Effector memory CD4-positive, alpha-beta T cell (primary cell): ENCODE results near the gene KIF3A.

Source experiments
- DNase-seq, 3 donors: peaks; one replicate each; pipeline ENCODE4 v3.0.0-alpha.2; 2020
- H3K27ac ChIP-seq: 2 replicates; pipeline ENCODE4 v1.7.0; 2013; ENCODE audit warnings: mild to moderate bottlenecking, low read length, moderate library complexity; ENCODE audit not compliant: insufficient read depth, poor library complexity, severe bottlenecking
- H3K27me3 ChIP-seq: replicated peaks from 2 replicates; pipeline ENCODE4 v1.7.0; 2013; ENCODE audit warnings: mild to moderate bottlenecking, low read length; ENCODE audit not compliant: insufficient read depth, control insufficient read depth, poor library complexity, severe bottlenecking
- H3K36me3 ChIP-seq: 2 replicates; pipeline ENCODE4 v1.7.0; 2013; ENCODE audit warnings: mild to moderate bottlenecking, low read length, moderate library complexity; ENCODE audit not compliant: control insufficient read depth, insufficient read depth
- H3K4me1 ChIP-seq: 2 replicates; pipeline ENCODE4 v1.7.0; 2013; ENCODE audit warnings: low read length, mild to moderate bottlenecking; ENCODE audit not compliant: control insufficient read depth, insufficient read depth, poor library complexity, severe bottlenecking
- H3K4me3 ChIP-seq: 2 replicates; pipeline ENCODE4 v1.7.0; 2013; ENCODE audit warnings: low read length, low read depth, mild to moderate bottlenecking; ENCODE audit not compliant: insufficient read depth, poor library complexity, severe bottlenecking
- H3K9me3 ChIP-seq: 2 replicates; pipeline ENCODE4 v1.7.0; 2013; ENCODE audit warnings: mild to moderate bottlenecking, low read length, moderate library complexity; ENCODE audit not compliant: control insufficient read depth

Gene KIF3A

GRCh38 chr5:132763181-132764036, 26.1 kb upstream of the KIF3A start:
- Histone ChIP-seq H3K4me1 (no peaks in the 10 kb centered on the region), H3K27me3 (no peaks in the 10 kb centered on the region), H3K9me3 (no peaks in the 10 kb centered on the region), H3K4me3 (no peak overlapping the region), H3K27ac (no peak overlapping the region), H3K36me3 (no peaks in the 10 kb centered on the region)
- no peak for DNase-seq

DNA sequence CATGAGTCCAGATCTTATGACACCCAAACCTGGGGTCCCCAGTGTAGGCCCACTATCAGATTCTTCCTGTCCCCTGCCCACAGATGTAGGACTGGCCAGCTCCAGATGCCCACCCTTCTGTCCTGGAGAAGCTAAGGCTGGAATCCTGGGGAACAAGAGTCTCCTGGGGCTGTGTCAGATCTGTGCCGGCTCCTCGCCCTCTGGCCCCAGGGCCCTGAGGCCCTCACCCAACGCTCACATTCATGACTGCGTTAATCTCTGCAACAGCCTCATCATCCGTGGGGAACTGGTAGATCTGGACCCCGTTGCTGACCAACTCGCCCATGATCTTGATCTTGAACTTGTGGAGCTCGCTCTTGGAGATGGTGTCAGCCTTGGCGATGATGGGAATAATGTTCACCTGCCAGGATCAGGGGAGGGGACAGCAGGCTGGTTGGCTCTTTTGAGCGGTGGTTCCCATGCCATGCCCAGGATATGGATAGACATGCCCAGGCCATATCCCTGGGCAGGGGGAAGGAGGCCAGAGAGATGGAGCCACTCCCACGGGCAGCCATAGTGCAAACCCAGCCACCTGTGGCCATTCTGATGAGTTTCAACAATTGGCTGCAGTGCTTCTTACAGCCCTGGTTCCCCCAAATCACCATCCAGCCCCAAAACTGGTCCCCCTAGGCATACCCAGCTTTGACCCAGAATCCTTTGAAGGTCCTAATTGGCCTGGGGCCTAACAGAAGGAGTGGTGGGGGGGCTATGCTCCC, 25.1 kb upstream of the KIF3A start:
- no peaks in the 10 kb centered on the region for H3K36me3 ChIP-seq
- H3K4me1 ChIP-seq, result no peaks in the 10 kb centered on the region

GRCh38 chr5:132761321-132762240, 24.2 kb upstream of the KIF3A start:
- Histone ChIP-seq H3K36me3 (no peaks in the 10 kb centered on the region), H3K27ac (no peak overlapping the region), H3K4me3 (no peak overlapping the region), H3K27me3 (no peaks in the 10 kb centered on the region), H3K4me1 (no peaks in the 10 kb centered on the region), H3K9me3 (no peaks in the 10 kb centered on the region)
- no peak for DNase-seq

More for the DNA sequence above, 25.1 kb upstream of the KIF3A start:
- Histone ChIP-seq H3K27ac (no peak overlapping the region), H3K27me3 (no peaks in the 10 kb centered on the region), H3K9me3 (no peaks in the 10 kb centered on the region), H3K4me3 (no peak overlapping the region)
- no peak for DNase-seq

GRCh38 chr5:132760601-132761317, 23.4 kb upstream of the KIF3A start:
- Histone ChIP-seq H3K4me1 (no peaks in the 10 kb centered on the region), H3K36me3 (no peaks in the 10 kb centered on the region), H3K27ac (no peak overlapping the region), H3K4me3 (no peak overlapping the region), H3K9me3 (no peaks in the 10 kb centered on the region), H3K27me3 (no peaks in the 10 kb centered on the region)
- no peak for DNase-seq

DNA sequence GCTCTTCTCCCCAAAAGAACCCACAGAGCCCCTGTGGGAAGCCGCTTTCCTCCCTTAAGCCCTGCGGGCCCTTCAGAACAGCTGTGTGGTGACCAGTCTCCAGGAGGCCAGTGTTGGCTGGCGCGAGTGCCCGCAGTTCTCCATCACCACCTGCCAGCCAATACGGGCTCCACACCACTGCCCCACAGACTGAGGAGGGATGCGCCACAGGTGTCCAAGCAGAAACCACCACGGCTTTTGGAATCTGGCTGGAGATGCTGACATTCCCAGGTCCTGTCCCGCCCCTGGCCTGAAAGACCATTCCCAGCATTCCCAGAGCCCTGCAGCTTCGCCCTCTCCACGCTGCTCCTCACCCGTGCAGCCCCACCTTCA, 22.7 kb upstream of the KIF3A start:
- no peaks in the 10 kb centered on the region for H3K9me3 ChIP-seq
- DNase-seq, result no peak
- no peaks in the 10 kb centered on the region for H3K27me3 ChIP-seq
- no peak overlapping the region for H3K4me3 ChIP-seq
- no peaks in the 10 kb centered on the region for H3K36me3 ChIP-seq
- no peak overlapping the region for H3K27ac ChIP-seq
- H3K4me1 ChIP-seq, result no peaks in the 10 kb centered on the region

GRCh38 chr5:132759114-132760048, 22.0 kb upstream of the KIF3A start:
- Histone ChIP-seq H3K9me3 (no peaks in the 10 kb centered on the region), H3K27ac (no peak overlapping the region), H3K4me3 (no peak overlapping the region), H3K36me3 (no peaks in the 10 kb centered on the region), H3K4me1 (no peaks in the 10 kb centered on the region), H3K27me3 (no peaks in the 10 kb centered on the region)
- DNase-seq, result no peak

- Histone ChIP-seq H3K27ac (no peak overlapping the region), H3K27me3 (no peaks in the 10 kb centered on the region), H3K4me3 (no peak overlapping the region), H3K36me3 (no peaks in the 10 kb centered on the region), H3K9me3 (no peaks in the 10 kb centered on the region), H3K4me1 (no peaks in the 10 kb centered on the region)
- no peak for DNase-seq
Observed at GRCh38 chr5:132758451-132758850, 21.1 kb upstream of the KIF3A start.

GRCh38 chr5:132756542-132756941, 19.2 kb upstream of the KIF3A start:
- no peaks in the 10 kb centered on the region for H3K27me3 ChIP-seq
- H3K36me3 ChIP-seq, result peaks cover 9% of the 10 kb centered on the region
- no peaks in the 10 kb centered on the region for H3K9me3 ChIP-seq
- H3K4me1 ChIP-seq, result no peaks in the 10 kb centered on the region
- DNase-seq, result no peak
- H3K4me3 ChIP-seq, result no peak overlapping the region
- no peak overlapping the region for H3K27ac ChIP-seq
